NCI-H226 (cell line): ENCODE results near the gene FAM83B.
"Not testable (repeated sequence)": the region's sequence is repeated elsewhere in the genome, so short reads cannot be mapped to it uniquely, and the experiment has no call there.

ENCODE experiments used
- DNase-seq: peaks from one replicate; pipeline ENCODE4 v3.0.0-alpha.2; 2015

The FAM83B gene, protein sequence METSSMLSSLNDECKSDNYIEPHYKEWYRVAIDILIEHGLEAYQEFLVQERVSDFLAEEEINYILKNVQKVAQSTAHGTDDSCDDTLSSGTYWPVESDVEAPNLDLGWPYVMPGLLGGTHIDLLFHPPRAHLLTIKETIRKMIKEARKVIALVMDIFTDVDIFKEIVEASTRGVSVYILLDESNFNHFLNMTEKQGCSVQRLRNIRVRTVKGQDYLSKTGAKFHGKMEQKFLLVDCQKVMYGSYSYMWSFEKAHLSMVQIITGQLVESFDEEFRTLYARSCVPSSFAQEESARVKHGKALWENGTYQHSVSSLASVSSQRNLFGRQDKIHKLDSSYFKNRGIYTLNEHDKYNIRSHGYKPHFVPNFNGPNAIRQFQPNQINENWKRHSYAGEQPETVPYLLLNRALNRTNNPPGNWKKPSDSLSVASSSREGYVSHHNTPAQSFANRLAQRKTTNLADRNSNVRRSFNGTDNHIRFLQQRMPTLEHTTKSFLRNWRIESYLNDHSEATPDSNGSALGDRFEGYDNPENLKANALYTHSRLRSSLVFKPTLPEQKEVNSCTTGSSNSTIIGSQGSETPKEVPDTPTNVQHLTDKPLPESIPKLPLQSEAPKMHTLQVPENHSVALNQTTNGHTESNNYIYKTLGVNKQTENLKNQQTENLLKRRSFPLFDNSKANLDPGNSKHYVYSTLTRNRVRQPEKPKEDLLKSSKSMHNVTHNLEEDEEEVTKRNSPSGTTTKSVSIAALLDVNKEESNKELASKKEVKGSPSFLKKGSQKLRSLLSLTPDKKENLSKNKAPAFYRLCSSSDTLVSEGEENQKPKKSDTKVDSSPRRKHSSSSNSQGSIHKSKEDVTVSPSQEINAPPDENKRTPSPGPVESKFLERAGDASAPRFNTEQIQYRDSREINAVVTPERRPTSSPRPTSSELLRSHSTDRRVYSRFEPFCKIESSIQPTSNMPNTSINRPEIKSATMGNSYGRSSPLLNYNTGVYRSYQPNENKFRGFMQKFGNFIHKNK

DNA sequence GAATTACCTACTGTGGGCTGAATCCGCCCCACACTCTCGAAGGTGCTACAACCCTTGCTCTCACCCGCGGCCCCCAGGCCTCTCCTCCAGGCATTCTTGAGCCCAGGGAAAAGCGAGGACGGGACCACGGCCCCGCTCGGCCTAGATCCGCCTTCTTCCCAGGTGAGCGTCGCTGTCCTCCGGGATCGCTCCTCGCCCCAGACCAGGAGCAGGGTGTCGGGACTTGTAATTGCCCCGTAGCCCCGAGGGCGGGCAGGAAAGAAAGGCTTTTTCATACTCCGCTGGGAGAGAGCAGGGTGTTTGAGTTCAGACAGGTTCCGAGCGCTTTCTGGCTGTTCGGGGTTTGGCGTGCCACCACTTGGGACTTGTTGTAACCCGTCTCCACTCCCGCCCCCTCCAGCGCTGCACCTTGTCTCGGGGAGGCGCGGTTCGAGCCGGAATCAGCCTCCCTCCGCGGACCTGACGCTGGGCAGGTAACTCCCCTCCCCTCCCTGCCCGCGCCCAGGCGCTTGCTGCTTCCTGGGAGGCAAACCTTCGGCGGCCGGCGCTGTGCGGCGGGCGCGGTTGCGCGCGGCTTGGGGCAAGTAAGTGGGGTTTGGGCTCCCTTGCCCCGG is at the start of gene FAM83B:
Gene FAM83B, plus strand, starts transcription at position 529 of the 614 bp plus-strand sequence. CDS start 23,476 bp downstream, outside the sequence.
- DNase-seq = no peak

DNA sequence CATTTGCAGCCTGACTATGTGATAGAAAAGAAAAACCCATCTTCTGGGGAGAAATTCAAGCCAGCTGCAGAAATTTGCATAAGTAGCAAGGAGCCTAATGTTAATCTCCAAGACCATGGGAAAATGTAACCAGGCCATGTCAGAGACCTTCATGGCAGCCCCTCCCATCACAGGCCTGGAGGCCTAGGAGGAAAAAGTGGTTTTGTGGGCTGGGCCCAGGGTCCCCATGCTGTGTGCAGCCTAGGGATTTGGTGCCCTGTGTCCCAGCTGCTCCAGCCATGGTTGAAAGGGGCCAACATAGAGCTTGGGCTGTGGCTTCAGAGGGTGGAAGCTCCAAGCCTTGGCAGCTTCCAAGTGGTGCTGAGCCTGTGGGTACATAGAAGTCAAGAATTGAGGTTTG is 49.7 kb upstream of the FAM83B start:
- DNase-seq = not testable (repeated sequence)

DNA sequence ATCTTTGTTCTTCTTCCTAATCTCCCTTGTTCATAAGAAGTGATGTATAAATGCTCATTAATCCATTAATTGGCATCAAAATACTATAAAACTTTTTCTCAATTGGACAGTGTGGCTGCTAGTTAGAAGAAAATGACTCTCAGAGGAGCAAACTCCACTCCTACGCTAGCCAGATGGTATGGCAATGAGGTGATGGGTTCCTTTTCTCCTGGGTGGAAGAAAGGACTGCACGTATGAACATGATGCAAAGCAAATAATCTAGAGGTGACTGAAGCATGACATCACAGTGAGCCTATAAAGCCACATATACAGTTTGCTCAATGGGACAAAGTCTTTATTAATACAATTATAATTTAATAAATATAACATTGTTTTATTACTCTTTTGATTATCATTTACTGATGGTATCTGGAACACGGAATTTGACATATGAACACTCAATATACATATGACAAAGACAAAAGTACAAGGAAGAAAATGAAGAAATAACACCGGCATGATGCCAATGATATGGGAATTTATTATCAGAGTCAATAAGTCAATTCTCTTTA is 46.4 kb upstream of the FAM83B start:
- no peak for DNase-seq

DNA sequence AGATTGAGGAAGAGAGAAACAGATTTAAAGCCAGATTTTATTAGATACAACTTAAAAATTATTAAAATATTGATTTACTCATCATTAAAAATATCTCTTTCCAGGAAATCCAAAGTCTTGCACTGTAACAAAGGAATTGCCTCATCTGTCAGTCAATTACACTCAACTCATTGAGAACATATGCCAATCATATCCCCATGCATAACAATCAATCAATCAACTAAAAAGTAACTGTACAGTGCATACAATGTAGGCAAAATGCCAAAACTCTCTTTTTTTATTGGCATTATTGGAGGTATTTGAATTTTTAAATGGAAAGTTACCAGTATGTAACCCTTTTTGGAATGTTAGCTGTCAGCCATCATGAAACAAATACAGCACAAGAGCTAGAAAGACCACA is 45.3 kb upstream of the FAM83B start:
- no peak for DNase-seq

DNA sequence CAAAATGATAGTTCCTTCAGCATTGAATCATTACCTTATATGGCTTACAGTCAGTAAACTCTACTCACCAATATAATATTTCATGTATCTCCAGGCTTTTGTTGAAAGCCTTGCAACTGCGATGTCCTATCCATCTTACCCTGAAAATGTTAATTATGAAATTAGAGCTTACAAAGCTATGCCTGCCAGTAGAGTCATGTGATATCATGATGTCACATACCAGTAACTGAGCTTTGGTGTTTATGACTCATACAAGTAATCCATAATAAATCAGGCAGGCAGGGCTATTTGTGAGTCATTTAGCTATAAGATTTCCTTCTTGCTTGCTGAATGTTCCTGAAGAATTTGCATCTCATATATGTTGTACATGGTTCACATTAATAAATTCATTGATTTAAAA is 44.9 kb upstream of the FAM83B start:
- DNase-seq = peak; percentile 60

DNA sequence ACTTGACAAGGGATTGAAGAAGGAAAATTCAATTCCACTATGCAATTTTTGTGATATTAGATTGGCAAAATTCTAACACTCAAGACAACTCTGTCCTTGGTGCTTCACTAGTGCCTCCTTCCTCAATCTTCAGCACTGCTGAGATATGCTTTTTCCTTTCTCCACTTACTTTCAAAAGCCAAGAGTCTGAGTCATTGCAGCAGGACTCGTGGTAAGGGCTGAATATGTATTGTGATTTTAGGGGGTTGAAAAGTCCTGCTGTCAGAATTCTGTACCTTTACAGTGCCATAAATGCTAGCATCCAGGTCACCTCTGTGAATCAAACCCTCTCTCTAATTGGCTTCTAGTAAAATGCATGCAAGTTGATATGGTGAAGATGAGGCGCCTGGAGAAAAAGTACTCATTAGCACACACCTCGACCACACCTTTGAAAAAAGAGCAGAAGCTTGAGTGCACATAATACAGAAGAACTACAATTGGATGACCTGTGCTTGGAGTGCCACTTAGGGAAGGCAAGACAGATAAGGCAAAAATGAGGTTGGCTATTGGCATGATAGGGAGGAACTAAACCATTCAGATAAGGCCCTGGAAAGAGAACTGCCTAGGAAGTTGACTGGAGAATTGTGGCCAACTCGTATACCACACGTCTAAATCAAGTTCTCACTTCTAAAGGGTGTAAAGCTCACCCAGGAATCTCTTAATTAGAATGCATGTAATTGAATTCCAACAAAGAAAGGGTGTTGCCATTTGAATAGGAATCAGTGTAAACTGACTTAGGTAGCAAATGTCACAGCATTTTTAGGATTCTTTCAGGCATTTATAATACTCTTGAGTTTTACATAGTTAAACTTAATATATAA is 43.6 kb upstream of the FAM83B start:
- peak; percentile 75 for DNase-seq

DNA sequence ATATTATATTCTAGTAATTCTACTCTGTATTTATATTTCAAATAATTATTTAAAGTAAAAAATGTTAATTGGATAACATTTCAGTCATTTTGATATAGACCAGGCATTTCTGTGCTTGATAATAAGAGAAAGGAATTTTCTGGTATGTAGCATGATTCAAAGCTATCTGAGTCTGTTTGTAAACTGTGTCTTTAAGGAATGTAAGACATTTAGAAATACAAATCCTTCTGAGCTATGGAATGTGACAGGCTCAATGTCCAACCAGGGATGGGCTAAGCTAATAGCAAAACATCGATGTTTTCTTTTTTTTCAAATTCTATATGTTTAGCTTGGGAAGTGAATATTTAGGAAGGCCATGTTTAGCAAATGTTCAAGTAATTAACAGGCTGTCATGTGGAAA is 41.5 kb upstream of the FAM83B start:
- peak; percentile 24 for DNase-seq

DNA sequence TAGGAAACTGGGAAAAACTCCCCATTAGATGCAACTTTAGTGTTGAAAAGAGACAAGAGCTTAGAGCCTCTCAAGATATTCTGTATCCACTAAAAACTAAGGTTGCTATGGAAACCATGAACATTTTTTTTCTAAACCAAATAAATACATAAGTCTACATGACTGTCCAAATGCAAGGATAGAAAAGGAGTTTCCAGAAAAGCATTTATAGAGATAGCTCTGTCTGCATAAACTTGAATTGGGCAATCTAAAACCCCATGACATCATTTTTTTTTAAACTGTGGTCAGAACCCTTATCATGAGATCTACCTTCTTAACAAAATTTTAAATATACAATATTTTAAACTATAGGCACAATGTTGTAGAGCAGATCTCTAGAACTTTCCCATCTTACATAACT is 36.4 kb upstream of the FAM83B start:
- peak; percentile 28 for DNase-seq

DNA sequence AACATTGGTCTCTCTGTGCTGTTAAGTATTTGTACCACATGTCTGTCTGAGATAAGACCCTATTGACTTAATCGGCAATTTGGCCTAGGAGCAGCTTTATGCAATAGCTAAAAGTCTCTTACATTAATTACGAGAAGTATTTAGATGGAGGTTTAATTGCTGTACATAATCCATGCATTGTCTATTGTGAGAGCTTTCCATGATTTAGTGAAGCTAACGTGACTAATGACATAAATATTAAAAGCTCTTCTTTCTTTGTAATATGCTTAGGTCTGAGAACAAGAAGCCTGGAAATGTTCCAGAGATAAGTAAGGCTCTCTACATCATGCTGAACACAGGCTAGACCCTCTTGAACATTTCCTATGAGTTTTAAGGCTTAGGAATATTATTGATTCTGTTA is 32.7 kb upstream of the FAM83B start:
- DNase-seq = peak; percentile 45

DNA sequence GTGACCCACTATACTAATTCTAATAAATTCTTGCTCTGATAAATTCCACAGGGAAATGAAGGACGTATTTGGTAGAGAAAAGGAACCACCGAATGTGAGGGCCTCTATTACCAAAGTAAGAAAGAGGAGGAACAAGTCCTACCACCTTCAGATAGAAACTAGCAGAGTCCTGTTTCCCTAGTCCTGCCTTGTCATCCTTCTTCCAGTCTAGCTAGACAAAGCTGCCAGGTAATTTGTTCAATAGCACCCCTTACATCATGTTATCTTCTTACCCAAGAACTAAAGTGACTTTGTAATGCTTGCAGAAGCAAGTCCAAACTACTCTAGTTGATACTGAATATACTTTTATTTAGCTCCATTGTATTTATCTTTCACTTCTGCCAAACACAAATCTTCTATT is 29.3 kb upstream of the FAM83B start:
- DNase-seq = no peak

DNA sequence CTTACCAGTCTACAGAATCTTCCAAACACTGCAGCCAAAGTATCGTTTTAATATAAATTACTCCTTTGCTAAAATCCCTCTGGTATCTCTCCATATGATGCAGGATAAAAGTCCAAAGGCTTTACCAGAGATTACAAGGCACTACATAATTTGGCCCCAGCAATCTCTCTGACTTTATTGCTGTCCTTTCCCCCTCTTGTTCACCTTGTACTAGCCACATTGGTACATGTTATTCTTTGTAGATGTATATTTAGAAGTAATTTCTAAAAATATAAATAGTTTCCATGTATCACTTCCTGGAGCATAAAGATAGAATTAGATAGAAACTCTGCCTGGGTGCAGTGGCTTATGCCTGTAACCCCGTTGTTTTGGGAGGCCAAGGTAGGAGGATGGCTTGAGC is 28.7 kb upstream of the FAM83B start:
- DNase-seq = no peak

DNA sequence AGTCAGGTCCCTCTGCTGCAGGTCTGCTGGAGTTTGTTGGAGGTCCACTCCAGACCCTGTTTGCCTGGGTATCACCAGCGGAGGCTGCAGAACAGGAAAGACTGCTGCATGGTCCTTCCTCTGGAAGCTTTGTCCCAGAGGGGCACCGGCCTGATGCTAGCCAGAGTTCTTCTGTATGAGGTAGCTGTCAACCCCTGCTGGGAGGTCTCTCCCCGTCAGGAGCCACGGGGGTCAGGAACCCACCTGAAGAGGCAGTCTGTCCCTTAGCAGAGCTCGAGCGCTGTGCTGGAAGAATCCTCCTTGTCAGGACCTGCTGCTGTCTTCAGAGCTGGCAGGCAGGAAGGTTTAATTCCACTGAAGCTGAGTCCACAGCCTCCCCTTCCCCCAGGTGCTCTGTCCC is 22.3 kb upstream of the FAM83B start:
- DNase-seq = not testable (repeated sequence)

DNA sequence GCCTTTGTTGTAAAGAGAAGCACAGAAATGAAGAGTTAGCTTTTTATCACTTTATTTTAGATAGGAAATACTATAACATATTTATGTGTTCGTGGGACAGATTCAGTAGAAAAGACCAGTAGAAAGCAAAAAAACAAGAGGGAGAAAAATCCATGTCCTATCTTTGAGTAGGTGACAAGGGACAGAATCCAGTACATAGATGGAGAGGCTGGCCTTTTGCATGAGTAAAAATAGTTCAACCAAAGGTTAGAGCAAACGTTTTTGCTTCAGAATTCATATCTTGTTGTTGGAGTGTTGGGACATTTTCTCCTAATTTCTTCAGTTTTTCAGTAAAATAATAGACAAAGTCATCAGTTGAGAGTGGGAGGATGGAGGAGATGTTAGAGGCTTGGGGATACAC is 19.6 kb upstream of the FAM83B start:
- DNase-seq = no peak

DNA sequence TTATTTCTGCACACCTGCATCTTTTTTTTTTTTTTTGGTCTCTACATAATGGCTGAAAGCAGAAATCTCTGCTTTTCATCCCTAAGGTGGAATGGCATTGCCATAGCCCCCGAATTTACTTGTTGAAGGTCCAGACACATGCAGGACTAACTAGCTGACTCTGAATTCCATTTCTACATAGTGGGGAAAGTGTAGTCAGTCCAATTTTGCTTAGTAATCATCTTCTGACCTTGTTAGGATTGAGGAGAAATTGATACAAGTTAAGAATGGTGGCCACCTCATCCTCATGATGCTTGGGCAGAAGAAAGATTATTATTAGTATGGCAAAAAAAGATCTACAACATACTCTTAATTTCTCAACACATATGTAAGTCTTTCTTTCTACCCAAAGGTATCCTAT is 16.4 kb upstream of the FAM83B start:
- no peak for DNase-seq

DNA sequence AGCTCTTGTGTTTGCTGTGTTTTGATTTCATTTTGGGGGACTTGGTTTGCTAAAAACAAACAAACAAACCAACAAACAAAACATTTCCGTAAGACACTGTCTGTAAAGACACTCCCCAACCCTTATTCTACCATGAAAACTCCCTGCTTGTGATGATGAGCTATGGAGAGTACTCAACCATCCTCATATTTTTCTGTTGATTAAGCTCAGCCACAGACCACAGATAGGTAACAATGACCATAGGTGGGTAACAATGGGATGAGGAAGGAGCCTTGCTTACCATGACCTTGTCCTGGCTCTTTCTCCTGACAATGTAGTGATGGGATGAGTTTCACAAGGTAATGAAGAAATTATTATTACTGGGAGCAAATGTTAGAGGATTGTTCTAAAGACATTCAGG is 11.4 kb upstream of the FAM83B start:
- DNase-seq = no peak

DNA sequence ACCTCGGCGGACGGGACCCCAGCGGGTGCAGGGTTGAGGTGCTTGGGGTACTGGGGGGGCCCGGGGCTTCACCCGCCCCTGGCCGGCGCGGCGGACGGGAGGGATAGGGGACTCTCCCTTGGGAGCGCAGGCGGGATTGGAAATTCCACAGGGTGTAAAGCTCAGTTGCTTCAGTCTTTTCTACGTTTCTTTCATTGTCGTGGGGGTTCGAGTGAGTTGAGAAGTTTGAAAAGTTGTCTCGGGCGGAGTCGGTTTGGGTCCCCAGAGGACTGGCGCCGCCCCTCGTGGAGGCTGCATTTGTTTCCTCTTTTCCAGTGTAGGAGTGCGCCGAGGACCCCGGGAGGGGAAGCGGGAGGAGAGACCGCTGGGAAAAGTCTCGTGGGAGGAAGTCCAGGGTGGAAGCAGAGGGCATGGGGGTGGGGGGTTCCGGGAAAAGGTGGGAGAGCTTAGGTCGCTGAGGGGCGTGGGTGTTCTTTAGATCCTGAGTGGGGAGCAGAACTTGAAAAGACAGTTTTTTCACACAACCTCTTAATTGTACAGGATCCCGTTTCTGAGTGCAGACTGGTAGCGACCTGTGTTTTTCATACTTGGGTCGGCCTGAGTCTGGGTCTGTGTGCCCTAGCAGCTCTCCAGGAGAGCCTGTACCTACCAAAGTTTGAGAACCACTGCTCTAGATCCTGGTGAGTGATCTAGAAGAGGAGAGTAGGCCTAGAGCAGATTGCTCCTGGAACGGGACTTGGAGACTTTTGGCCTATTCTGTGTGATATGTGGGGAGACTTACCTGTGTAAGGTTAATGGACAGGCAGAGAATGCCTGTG is 495 bp downstream of the FAM83B start:
- DNase-seq = no peak

DNA sequence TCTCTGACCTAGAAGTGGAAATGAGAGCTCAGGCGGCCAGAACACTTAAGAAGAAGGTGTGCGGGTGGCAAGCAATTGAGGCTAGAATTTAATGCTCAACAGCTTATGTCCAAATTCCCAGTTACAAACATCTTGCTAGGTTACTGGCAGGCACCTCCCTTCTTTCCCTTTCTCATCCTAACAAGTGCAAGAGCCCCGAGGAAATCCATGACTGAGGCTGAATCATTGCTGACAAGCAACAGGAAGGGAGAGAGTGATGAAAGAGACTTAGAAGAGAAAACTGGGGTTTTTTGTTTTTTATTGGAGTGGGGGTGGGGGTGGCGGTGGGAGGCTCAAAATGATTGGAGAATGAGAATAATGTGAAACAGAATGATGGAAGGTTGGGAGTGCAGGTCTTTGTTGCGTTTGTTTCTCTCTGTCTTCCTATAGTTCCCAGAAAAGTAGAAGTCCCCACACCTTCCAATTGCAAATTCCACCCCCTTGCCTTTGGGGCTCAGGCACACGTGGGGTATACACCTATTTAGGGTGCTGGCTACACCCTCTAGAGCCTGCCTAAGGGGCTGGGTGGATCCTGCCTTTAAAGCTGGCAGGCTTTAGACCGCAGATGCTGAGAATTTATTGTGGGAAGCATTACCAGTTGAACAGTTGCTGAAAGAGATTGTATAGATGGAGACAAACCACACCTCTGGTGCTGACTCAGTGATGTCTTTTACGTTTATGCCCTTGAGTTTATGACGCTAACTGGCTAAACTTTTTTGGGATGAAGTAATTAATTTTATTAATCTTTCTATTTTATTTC is 1.4 kb downstream of the FAM83B start:
- DNase-seq = peak; percentile 91

DNA sequence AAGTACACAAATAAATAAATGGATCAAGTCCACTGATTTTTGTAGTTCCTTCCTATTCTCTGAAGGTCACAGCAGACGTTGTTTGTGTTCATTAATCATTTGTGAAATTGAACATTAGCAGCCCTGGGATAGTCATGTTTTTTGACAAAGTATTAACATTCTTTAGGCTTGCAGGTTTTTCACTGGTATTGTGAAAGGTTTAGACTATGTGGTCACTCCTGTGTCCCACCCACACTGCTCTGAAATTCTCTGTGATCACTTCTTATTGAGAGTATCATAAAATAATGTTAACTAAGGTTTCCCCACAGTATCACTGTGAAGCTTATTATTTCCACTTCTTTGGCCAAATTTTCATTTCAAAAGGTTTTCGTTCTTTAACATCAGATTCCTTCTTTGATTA is 3.5 kb downstream of the FAM83B start:
- DNase-seq = no peak

DNA sequence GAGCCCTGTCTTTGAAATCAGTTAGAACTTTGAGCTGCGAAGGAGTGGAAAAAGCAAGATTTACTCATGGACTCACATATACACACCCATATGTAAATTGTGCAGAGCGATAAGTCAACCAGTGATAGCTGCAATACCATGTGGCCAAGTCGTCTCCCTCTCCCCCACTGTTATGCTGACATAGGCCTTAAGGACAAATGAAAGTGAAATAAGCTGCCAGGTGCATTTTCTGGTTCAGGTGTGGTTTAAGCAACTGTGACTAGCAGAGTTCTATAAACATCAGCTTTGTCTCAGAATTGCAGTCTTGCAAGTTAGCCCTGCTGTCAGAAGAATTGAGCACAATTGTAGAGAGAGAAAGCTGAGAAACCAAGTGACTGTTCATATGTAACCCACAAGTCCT is 9.6 kb downstream of the FAM83B start:
- DNase-seq = no peak

DNA sequence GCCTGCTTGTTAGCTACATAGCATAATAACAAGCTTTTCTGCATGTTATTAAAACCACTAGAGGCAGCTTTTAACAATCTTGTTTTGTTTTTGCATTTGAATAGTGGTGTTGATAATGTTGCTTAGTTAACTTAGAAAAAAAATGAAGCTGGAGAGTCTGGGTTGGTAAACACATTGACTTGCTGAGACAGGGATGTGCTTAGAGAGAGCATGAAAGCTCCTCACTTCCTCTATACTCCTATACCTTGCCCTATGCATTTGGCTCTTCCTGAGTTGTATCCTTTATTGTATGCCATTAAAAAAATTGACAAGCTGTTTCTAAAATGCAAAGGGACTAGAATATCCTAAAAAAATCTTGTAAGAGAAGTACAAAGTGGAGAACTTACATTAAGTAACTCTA is 13.6 kb downstream of the FAM83B start:
- DNase-seq = no peak
